ENCODE data around the gene CFAP61. TPM values are rescaled to one million over a fixed set of nuclear protein-coding genes. Genes with fewer than 3 reads are reported as not detected.

CFAP61 gene
- total RNA-seq, 4 donors from 2014 or later: 0.19 to 1.4 (median 1.1) TPM

DNA sequence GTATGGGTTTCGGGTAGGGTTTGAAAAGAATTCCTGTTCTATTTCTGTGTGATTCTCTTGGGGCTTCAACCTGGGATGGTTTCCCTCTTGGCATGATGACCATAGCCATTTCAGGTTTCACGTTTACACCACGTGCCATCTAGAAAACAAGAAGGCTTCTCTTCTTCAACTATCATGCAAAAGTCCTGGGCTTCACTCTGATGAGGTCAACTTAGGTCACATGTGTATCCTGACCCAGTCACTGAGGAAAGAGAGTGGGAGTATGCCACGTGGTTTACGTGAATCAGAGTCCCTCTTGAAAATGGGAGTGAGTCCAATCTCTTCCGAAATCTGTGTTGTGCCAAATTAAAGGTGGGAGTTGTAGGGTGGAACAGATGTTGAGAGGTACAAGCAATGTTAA is 174.2 kb downstream of the CFAP61 start:
- no peak for DNase-seq (ENCODE audit: low spot score in 2 of 2)
- WGBS, 2 donors: 77 to 87% methylated on average over 6 of the region's 6 CpGs

DNA sequence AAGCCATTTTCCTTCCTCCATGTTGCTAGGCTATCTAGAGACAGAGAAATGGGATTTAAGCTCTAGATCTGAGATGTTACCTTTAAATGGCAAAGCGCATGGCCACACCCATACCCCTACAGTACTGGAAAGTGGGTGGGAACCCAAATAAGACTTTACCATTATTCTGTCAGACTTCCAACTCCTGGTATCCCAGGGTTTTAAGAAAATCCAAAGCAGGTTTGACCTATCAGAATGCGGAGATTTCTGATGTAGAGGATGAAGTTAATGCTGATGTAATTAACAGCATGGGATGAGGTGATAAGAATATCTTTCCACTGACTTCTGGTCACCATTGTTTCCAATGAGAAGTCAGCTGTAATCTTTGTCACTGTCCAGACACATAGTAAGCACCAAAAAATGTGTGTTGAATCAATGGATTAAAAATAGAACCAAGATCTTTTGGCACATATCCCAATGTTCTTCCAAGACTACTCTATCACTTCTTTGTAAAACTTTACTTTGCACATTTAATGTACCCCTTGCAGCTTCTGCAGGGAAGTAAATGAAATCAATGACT is 174.8 kb downstream of the CFAP61 start:
- intact Hi-C loops (cut with DNase I; ENCODE audit: low total_unique reads): no loop called here
- DNase-seq (ENCODE audit: low spot score in 2 of 2): no peak
- TF ChIP-seq POLR2A (IDR thresholded peaks at IDR 0.05): no peak
- TF ChIP-seq, protein P1, sequence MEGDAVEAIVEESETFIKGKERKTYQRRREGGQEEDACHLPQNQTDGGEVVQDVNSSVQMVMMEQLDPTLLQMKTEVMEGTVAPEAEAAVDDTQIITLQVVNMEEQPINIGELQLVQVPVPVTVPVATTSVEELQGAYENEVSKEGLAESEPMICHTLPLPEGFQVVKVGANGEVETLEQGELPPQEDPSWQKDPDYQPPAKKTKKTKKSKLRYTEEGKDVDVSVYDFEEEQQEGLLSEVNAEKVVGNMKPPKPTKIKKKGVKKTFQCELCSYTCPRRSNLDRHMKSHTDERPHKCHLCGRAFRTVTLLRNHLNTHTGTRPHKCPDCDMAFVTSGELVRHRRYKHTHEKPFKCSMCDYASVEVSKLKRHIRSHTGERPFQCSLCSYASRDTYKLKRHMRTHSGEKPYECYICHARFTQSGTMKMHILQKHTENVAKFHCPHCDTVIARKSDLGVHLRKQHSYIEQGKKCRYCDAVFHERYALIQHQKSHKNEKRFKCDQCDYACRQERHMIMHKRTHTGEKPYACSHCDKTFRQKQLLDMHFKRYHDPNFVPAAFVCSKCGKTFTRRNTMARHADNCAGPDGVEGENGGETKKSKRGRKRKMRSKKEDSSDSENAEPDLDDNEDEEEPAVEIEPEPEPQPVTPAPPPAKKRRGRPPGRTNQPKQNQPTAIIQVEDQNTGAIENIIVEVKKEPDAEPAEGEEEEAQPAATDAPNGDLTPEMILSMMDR (IDR thresholded peaks at IDR 0.05): no peak
- no peak overlapping the region for H3K4me3 ChIP-seq (ENCODE audit: low read depth, poor library complexity, severe bottlenecking)
- 96 to 98% methylated on average over 2 of the region's 2 CpGs for WGBS, 2 donors

More for the DNA sequence above, 174.2 kb downstream of the CFAP61 start:
- no peak overlapping the region for H3K4me3 ChIP-seq (ENCODE audit: low read depth, poor library complexity, severe bottlenecking)
- TF ChIP-seq, protein P1 (IDR thresholded peaks at IDR 0.05): no peak
- no peak for TF ChIP-seq POLR2A (IDR thresholded peaks at IDR 0.05)
- intact Hi-C loops (cut with DNase I; ENCODE audit: low total_unique reads): no loop called here

DNA sequence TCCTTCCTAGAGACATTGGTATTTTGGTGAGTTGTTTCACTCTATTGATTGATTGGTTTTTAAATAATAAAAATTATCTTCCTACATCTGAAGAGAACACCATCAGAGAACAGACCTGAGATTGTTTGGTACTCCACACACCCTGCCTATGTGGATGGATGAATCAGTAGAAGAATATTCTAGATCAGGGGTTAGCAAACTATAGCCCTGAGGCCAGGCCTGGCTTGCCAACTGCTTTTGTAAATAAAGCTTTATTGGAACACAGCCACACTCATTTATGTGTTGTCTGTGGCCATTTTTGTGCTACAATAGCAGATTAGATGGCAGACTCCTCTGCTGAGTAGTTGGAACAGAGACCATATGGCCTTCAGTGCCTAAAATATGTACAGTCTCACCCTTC is 176.0 kb downstream of the CFAP61 start:
- TF ChIP-seq, protein P1 (IDR thresholded peaks at IDR 0.05): no peak
- TF ChIP-seq POLR2A (IDR thresholded peaks at IDR 0.05): no peak
- no peak overlapping the region for H3K4me3 ChIP-seq (ENCODE audit: low read depth, poor library complexity, severe bottlenecking)
- DNase-seq (ENCODE audit: low spot score in 2 of 2): no peak
- intact Hi-C loops (cut with DNase I; ENCODE audit: low total_unique reads): no loop called here

DNA sequence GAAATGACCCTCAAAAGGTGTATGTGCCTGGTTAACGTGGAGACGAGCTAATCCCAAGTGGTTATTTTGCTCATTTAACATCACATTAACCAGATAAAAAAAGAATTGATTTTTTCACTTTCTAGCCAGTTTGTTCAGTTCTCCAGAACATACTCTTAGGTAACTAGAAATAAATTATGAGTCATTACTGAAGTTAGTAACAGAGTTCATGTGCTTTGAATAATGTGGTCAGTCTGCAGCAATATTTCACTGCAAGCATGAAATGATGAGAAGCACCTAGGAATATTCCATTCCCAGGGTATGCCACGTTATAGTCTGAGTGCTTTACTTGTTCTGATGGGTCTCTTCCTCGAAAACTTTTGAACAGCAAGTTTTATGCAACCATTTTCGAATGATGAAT is 177.3 kb downstream of the CFAP61 start:
- no peak overlapping the region for H3K4me3 ChIP-seq (ENCODE audit: low read depth, poor library complexity, severe bottlenecking)
- WGBS, 2 donors: 59 to 67% methylated on average over 5 of the region's 5 CpGs
- no peak for TF ChIP-seq POLR2A (IDR thresholded peaks at IDR 0.05)
- TF ChIP-seq, protein P1 (IDR thresholded peaks at IDR 0.05): no peak
- intact Hi-C loops (cut with DNase I; ENCODE audit: low total_unique reads): no loop called here
- DNase-seq (ENCODE audit: low spot score in 2 of 2): no peak

DNA sequence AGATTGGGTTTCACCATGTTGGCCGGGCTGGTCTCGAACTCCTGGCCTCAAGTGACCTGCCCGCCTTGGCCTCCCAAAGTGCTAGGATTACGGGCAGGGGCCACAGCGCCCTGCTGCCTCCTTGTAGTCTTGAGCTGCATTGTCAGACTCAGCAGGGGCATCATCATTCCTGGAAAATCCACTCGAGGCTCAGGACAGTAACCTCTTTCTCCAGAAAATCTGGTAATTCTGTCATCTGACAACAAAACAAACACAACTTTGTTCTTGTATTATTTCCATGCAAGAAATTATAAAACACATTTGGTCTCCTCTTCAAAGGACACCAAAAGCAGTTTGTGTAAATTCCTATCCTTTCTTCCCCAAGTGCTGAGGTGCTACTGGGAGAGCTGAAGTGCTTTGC is 178.4 kb downstream of the CFAP61 start:
- no peak for DNase-seq (ENCODE audit: low spot score in 2 of 2)
- 91 to 93% methylated on average over 6 of the region's 6 CpGs for WGBS, 2 donors
- TF ChIP-seq POLR2A (IDR thresholded peaks at IDR 0.05): no peak
- TF ChIP-seq, protein P1 (IDR thresholded peaks at IDR 0.05): no peak

More for the DNA sequence above, 178.4 kb downstream of the CFAP61 start:
- no peak overlapping the region for H3K4me3 ChIP-seq (ENCODE audit: low read depth, poor library complexity, severe bottlenecking)
- intact Hi-C loops (cut with DNase I; ENCODE audit: low total_unique reads): no loop called here
